ENCODE results near the gene BMAL1. TPM values are rescaled to one million over a fixed set of nuclear protein-coding genes. Genes with fewer than 3 reads are reported as not detected.
"Not testable (repeated sequence)": the region's sequence is repeated elsewhere in the genome, so short reads cannot be mapped to it uniquely, and the experiment has no call there.

BMAL1 gene
- total RNA-seq, 1 donor from 2014 or later: 14.8 TPM

- Mint-ChIP-seq H3K4me3 (ENCODE audit: unreplicated experiment) (no peak overlapping the region), H3K4me1 (ENCODE audit: low read depth) (peaks cover 29% of the 10 kb centered on the region), H3K27me3 (ENCODE audit: low read depth) (no peaks in the 10 kb centered on the region), H3K9me3 (ENCODE audit: low read depth) (no peaks in the 10 kb centered on the region), H3K27ac (ENCODE audit: unreplicated experiment) (peak overlapping the region; percentile 55), H3K36me3 (ENCODE audit: low read depth) (peaks cover 24% of the 10 kb centered on the region)
- no peak for TF ChIP-seq CTCF (IDR thresholded peaks at IDR 0.05)
- DNase-seq (ENCODE audit: low spot score): no peak
These were observed 109.0 kb downstream of the BMAL1 start for GRCh38 chr11:13386567-13386966.

- H3K9me3 Mint-ChIP-seq (ENCODE audit: low read depth): no peaks in the 10 kb centered on the region
- H3K4me1 Mint-ChIP-seq (ENCODE audit: low read depth): peaks cover 26% of the 10 kb centered on the region
- TF ChIP-seq CTCF (IDR thresholded peaks at IDR 0.05): no peak
- no peak overlapping the region for H3K27ac Mint-ChIP-seq (ENCODE audit: unreplicated experiment)
- H3K27me3 Mint-ChIP-seq (ENCODE audit: low read depth): no peaks in the 10 kb centered on the region
- no peak for DNase-seq (ENCODE audit: low spot score)
- H3K4me3 Mint-ChIP-seq (ENCODE audit: unreplicated experiment): no peak overlapping the region
- peaks cover 21% of the 10 kb centered on the region for H3K36me3 Mint-ChIP-seq (ENCODE audit: low read depth)
These were observed 111.2 kb downstream of the BMAL1 start for GRCh38 chr11:13388741-13389140.

- DNase-seq (ENCODE audit: low spot score): no peak
- Mint-ChIP-seq H3K4me1 (ENCODE audit: low read depth) (peaks cover 4% of the 10 kb centered on the region), H3K27ac (ENCODE audit: unreplicated experiment) (no peak overlapping the region), H3K36me3 (ENCODE audit: low read depth) (peaks cover 21% of the 10 kb centered on the region), H3K27me3 (ENCODE audit: low read depth) (no peaks in the 10 kb centered on the region), H3K9me3 (ENCODE audit: low read depth) (no peaks in the 10 kb centered on the region), H3K4me3 (ENCODE audit: unreplicated experiment) (no peak overlapping the region)
- TF ChIP-seq CTCF (IDR thresholded peaks at IDR 0.05): no peak
These were observed 113.6 kb downstream of the BMAL1 start for GRCh38 chr11:13391217-13391616.

- not testable (repeated sequence) for H3K4me3 Mint-ChIP-seq (ENCODE audit: unreplicated experiment); H3K4me1 Mint-ChIP-seq (ENCODE audit: low read depth); H3K27me3 Mint-ChIP-seq (ENCODE audit: low read depth); H3K27ac Mint-ChIP-seq (ENCODE audit: unreplicated experiment); DNase-seq (ENCODE audit: low spot score)
- peaks cover 11% of the 10 kb centered on the region for H3K9me3 Mint-ChIP-seq (ENCODE audit: low read depth)
- H3K36me3 Mint-ChIP-seq (ENCODE audit: low read depth): peaks cover 27% of the 10 kb centered on the region
These were observed 120.7 kb downstream of the BMAL1 start for GRCh38 chr11:13398335-13398734.

- H3K4me3 Mint-ChIP-seq (ENCODE audit: unreplicated experiment): no peak overlapping the region
- H3K4me1 Mint-ChIP-seq (ENCODE audit: low read depth): no peaks in the 10 kb centered on the region
- H3K27ac Mint-ChIP-seq (ENCODE audit: unreplicated experiment): no peak overlapping the region
- no peak for DNase-seq (ENCODE audit: low spot score)
- peaks cover 28% of the 10 kb centered on the region for H3K36me3 Mint-ChIP-seq (ENCODE audit: low read depth)
- no peak for TF ChIP-seq CTCF (IDR thresholded peaks at IDR 0.05)
- peaks cover 9% of the 10 kb centered on the region for H3K9me3 Mint-ChIP-seq (ENCODE audit: low read depth)
- H3K27me3 Mint-ChIP-seq (ENCODE audit: low read depth): no peaks in the 10 kb centered on the region
These were observed 127.6 kb downstream of the BMAL1 start for GRCh38 chr11:13405220-13405619.

GRCh38 chr11:13415201-13415600, 137.6 kb downstream of the BMAL1 start:
- Mint-ChIP-seq H3K9me3 (ENCODE audit: low read depth) (no peaks in the 10 kb centered on the region), H3K27ac (ENCODE audit: unreplicated experiment) (no peak overlapping the region), H3K4me1 (ENCODE audit: low read depth) (peaks cover 9% of the 10 kb centered on the region), H3K27me3 (ENCODE audit: low read depth) (no peaks in the 10 kb centered on the region), H3K36me3 (ENCODE audit: low read depth) (peaks cover 25% of the 10 kb centered on the region), H3K4me3 (ENCODE audit: unreplicated experiment) (no peak overlapping the region)
- DNase-seq (ENCODE audit: low spot score): no peak
- TF ChIP-seq CTCF (IDR thresholded peaks at IDR 0.05): no peak

Data from chondrocyte (in vitro differentiated cells).